Measurements from ENCODE around the gene TMEM217.

The TMEM217 gene

DNA sequence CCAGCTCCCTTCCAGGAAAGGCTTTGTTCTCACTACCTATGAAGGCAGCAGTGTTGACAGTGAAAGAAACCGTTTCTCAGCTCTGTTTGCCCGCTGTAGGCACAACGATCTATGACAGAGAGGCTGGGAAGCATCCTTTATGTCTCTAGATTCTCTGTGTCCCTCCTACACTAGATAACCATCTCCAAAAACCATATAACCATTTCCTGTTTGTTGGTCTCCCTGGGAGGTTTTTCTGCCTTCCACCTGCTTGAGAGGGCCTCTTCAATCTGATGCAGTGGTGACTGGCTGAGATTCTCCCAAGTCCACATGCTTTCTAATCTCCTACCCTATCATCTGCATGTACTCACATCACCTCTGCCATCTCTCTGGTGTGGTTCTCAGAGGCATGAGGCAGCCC lies 32.0 kb upstream of the TMEM217 start (continued):
- TF ChIP-seq, protein P1, sequence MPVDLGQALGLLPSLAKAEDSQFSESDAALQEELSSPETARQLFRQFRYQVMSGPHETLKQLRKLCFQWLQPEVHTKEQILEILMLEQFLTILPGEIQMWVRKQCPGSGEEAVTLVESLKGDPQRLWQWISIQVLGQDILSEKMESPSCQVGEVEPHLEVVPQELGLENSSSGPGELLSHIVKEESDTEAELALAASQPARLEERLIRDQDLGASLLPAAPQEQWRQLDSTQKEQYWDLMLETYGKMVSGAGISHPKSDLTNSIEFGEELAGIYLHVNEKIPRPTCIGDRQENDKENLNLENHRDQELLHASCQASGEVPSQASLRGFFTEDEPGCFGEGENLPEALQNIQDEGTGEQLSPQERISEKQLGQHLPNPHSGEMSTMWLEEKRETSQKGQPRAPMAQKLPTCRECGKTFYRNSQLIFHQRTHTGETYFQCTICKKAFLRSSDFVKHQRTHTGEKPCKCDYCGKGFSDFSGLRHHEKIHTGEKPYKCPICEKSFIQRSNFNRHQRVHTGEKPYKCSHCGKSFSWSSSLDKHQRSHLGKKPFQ (tag by site-specific recombination; IDR thresholded peaks at IDR 0.05), result no peak

DNA sequence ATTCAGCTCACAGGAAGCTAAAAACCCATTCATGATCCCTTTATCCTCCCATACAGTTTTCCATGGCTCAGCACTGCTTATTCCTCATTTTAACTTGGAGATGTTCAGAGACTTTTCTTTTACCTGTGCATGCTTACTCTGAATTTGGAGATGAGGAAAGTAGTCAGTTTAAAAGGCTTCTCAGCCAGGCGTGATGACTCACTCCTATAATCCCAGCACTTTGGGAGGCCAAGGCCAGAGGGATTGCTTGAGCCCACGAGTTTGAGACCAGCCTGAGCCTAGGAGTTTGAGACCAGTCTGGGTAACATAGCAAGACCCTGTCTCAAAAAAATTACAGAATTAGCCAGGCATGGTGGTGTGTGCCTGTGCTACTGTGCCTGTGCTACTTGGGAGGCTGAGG lies 30.3 kb upstream of the TMEM217 start:
- Histone ChIP-seq H3K4me3 (ENCODE audit: low read depth, low read length) (no peak overlapping the region), H3K4me1 (ENCODE audit: control insufficient read depth, insufficient read depth, low read length) (no peaks in the 10 kb centered on the region), H3K36me3 (ENCODE audit: control insufficient read depth in 2 of 2, insufficient read depth in 1 of 2, low read length in 2 of 2) (peaks cover 25 to 75% of the 10 kb centered on the region in 2 experiments), H3K27ac (ENCODE audit: extremely low read depth, low read depth, low read length) (no peak overlapping the region), H3K9me3 (ENCODE audit: control insufficient read depth, insufficient read depth, low read depth, low read length) (no peaks in the 10 kb centered on the region)
- CTCF ChIA-PET, result interaction anchor here (1.7 kb wide), 1 partner anchor 15 kb away, joined by 7 read pairs; no protein-coding TSS in a partner anchor
- TF ChIP-seq ZNF777 (tag by site-specific recombination; IDR thresholded peaks at IDR 0.05; ENCODE audit: borderline replicate concordance) (no peak), GLIS1 (tag by site-specific recombination; IDR thresholded peaks at IDR 0.05) (peak; percentile 35; the same call in 1 of the 2 replicates), GLIS2 (tag by site-specific recombination; IDR thresholded peaks at IDR 0.05) (peak; percentile 15; the same call in 1 of the 2 replicates)
- POLR2A ChIA-PET, result no interaction called here

DNA sequence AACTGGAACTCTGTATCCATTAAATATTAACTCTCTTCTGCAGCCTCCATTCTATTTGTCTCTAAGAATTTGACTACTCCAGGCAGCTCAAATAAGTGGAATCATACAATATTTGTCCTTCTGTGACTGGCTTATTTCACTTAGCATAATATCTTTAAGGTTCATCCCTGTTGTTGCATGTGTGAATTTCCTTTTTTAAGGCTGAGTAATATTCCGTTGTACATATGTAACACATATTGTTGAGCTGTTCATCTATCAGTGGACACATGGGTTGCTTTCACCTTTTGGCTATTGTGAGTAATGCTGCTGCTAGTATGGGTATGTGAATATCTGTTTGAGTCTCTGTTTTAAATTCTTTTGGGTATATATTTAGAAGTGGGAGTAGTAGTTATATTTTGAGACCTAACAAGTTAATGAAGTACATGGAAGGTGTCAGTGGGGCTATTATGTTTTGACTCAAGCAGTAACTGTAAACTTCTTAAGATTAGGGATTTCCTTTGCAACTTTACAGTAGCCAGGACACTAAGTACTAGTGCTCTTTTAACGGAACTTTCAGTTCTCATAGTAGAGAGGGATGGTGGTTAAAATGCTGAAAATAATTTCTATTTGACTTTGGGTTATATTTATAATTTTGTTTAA lies 29.7 kb upstream of the TMEM217 start:
- CTCF ChIA-PET, result interaction anchor here (0.5 to 1.7 kb wide), 3 partner anchors 16 to 90 kb away, joined by 3 to 7 read pairs (median 6); no protein-coding TSS in a partner anchor
- no peaks in the 10 kb centered on the region for H3K9me3 ChIP-seq (ENCODE audit: control insufficient read depth, insufficient read depth, low read depth, low read length)
- H3K36me3 ChIP-seq (ENCODE audit: control insufficient read depth in 2 of 2, insufficient read depth in 1 of 2, low read length in 2 of 2), result peaks cover 25 to 79% of the 10 kb centered on the region in 2 experiments
- POLR2A ChIA-PET, result no interaction called here
- no peak overlapping the region for H3K27ac ChIP-seq (ENCODE audit: extremely low read depth, low read depth, low read length)
- TF ChIP-seq ZNF121 (tag by site-specific recombination; IDR thresholded peaks at IDR 0.05) (no peak), ZNF146 (tag by site-specific recombination; IDR thresholded peaks at IDR 0.05) (peak; percentile 96)
- no peak overlapping the region for H3K4me3 ChIP-seq (ENCODE audit: low read depth, low read length)
- H3K4me1 ChIP-seq (ENCODE audit: control insufficient read depth, insufficient read depth, low read length), result no peaks in the 10 kb centered on the region

GRCh38 chr6:37285861-37286311 lies 27.9 kb upstream of the TMEM217 start:
- Histone ChIP-seq H3K4me1 (ENCODE audit: control insufficient read depth, insufficient read depth, low read length) (no peaks in the 10 kb centered on the region), H3K9me3 (ENCODE audit: control insufficient read depth, insufficient read depth, low read depth, low read length) (no peaks in the 10 kb centered on the region), H3K4me3 (ENCODE audit: low read depth, low read length) (no peak overlapping the region), H3K27ac (ENCODE audit: extremely low read depth, low read depth, low read length) (no peak overlapping the region), H3K36me3 (ENCODE audit: control insufficient read depth in 2 of 2, insufficient read depth in 1 of 2, low read length in 2 of 2) (peaks cover 20 to 78% of the 10 kb centered on the region in 2 experiments)
- ChIA-PET CTCF (interaction anchor here (0.6 to 0.9 kb wide), 3 partner anchors 8 to 78 kb away, joined by 3 to 5 read pairs (median 3); no protein-coding TSS in a partner anchor), POLR2A (interaction anchor here (1.3 kb wide), 1 partner anchor 29 kb away, joined by 3 read pairs; the partner anchor contains the start of genes TBC1D22B and TMEM217)
- no peak for TF ChIP-seq ZNF654 (tag by site-specific recombination; IDR thresholded peaks at IDR 0.05; ENCODE audit: low read depth)
- no peak for TF ChIP-seq ZNF521 (tag by site-specific recombination; IDR thresholded peaks at IDR 0.05)

DNA sequence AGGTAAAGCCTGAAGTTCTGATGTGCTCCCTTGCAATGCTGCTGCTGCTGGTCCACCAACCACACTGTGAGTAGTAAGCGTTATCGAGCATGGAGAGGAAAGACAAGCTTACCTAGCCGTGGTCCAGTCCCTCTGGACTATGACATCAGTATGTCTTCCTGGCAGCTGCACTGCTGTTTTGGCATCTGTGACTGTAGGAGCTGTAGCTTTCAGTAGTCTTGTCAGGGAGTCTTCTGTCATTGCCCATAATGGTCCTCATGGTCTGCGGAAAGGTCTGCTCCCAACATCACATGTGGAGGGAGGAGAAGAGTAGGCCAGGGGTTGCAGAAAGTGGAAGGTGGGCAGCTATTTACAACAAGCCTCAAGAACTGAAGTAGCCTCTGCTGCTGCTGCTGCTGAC lies 26.8 kb upstream of the TMEM217 start:
- CTCF ChIA-PET, result interaction anchor here (0.7 to 1.0 kb wide), 3 partner anchors 19 to 399 kb away, joined by 3 to 4 read pairs (median 3); partner anchors contain the start of gene C6orf89
- Histone ChIP-seq H3K4me1 (ENCODE audit: control insufficient read depth, insufficient read depth, low read length) (peaks cover 6% of the 10 kb centered on the region), H3K9me3 (ENCODE audit: control insufficient read depth, insufficient read depth, low read depth, low read length) (no peaks in the 10 kb centered on the region), H3K36me3 (ENCODE audit: control insufficient read depth in 2 of 2, insufficient read depth in 1 of 2, low read length in 2 of 2) (peaks cover 20 to 75% of the 10 kb centered on the region in 2 experiments), H3K27ac (ENCODE audit: extremely low read depth, low read depth, low read length) (no peak overlapping the region), H3K4me3 (ENCODE audit: low read depth, low read length) (no peak overlapping the region)
- TF ChIP-seq OSR2 (tag by site-specific recombination; IDR thresholded peaks at IDR 0.05) (peak; percentile 65), ZNF677 (tag by site-specific recombination; IDR thresholded peaks at IDR 0.05) (no peak), ZNF510 (tag by site-specific recombination; IDR thresholded peaks at IDR 0.05; ENCODE audit: insufficient replicate concordance) (no peak), ZNF473 (tag by site-specific recombination; IDR thresholded peaks at IDR 0.05) (no peak)
- POLR2A ChIA-PET, result interaction anchor here (1.3 kb wide), 1 partner anchor 28 kb away, joined by 3 read pairs; the partner anchor contains the start of genes TBC1D22B and TMEM217
